ENCODE results near the gene TNS4. TPM values are rescaled to one million over a fixed set of nuclear protein-coding genes. Genes with fewer than 3 reads are reported as not detected.

Gene TNS4
- total and polyA plus RNA-seq, 2 donors (not counting 1 experiment from before 2014, with no cell fraction given), result not detected

DNA sequence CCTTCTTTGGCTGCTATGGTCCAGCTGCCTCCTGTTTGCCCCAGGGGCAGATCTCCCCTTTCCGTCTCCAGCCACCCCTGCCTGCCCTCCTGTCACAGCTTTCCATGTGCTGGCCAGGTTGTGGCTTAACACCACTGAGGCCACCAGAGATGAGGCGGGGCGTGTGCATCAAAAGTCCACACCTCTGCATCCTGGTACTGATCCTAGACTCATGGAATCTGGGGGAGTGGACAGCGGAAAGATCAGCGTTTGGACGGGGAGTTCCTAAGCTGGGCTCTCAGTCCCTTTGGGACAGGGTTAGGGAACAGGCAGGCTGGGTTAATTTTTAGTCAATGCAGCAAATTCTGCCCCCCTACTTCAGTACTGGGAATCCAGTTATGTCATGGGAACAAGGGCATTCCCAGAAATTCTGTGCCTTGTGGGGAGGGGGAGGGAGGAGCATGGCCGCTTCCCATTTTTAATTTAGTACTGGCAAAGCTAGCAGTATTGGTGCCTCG, 54.2 kb downstream of the TNS4 start:
- Histone ChIP-seq H2AFZ (ENCODE audit: insufficient read depth, low read depth, low read length, poor library complexity, severe bottlenecking) (no peak overlapping the region), H3K79me2 (ENCODE audit: control insufficient read depth, insufficient read depth, low read length) (peaks cover 40% of the 10 kb centered on the region), H3K9ac (ENCODE audit: low read length) (no peak overlapping the region), H3K36me3 (replicated peaks in 1 of 2; ENCODE audit: control extremely low read depth in 1 of 2, control insufficient read depth in 1 of 2, extremely low read depth in 1 of 2, insufficient read depth in 2 of 2, low read length in 1 of 2) (no peaks in the 10 kb centered on the region), H3K27ac (ENCODE audit: low read length in 2 of 2) (no peak overlapping the region), H3K4me3 (ENCODE audit: control extremely low read depth in 1 of 5, extremely low read depth in 1 of 5, insufficient read depth in 1 of 5, low read depth in 2 of 5, low read length in 4 of 5) (no peak overlapping the region), H4K20me1 (ENCODE audit: control insufficient read depth, insufficient read depth, low read length, poor library complexity, severe bottlenecking) (peaks cover 5% of the 10 kb centered on the region), H3K9me3 (ENCODE audit: control extremely low read depth in 1 of 3, control insufficient read depth in 2 of 3, insufficient read depth in 1 of 3, low read length in 2 of 3) (no peaks in the 10 kb centered on the region), H3K4me1 (ENCODE audit: control insufficient read depth in 2 of 2, insufficient read depth in 2 of 2, low read length in 2 of 2) (peaks cover 25 to 38% of the 10 kb centered on the region in 2 donors), H3K27me3 (replicated peaks in 1 of 4; ENCODE audit: control extremely low read depth in 1 of 4, control insufficient read depth in 3 of 4, insufficient read depth in 4 of 4, low read length in 3 of 4) (peaks cover 0 to 6% (median 0%) of the 10 kb centered on the region in 4 experiments), H3K4me2 (replicated peaks; ENCODE audit: low read depth, low read length, poor library complexity, severe bottlenecking) (no peak overlapping the region)
- WGBS (ENCODE audit: insufficient coverage), result 93% methylated on average over 6 of the region's 8 CpGs
- ChIA-PET POLR2A (no interaction called here), CTCF (interaction anchor here (0.6 to 3.4 kb wide), 13 partner anchors 8 to 1990 kb away, joined by 3 to 13 read pairs (median 3); partner anchors contain the start of gene TOP2A)
- no peak for TF ChIP-seq EZH2 (IDR thresholded peaks at IDR 0.05; ENCODE audit: borderline replicate concordance, insufficient read depth, low read depth, low read length, poor library complexity, severe bottlenecking)
- no peak for TF ChIP-seq CTCF (IDR thresholded peaks at IDR 0.05)
- ATAC-seq (ENCODE audit: low read depth), result no peak
- DNase-seq, result no peak
- H3K4me3 Mint-ChIP-seq, result no peak overlapping the region
- no peak overlapping the region for H3K27ac Mint-ChIP-seq
- no peaks in the 10 kb centered on the region for H3K9me3 Mint-ChIP-seq (ENCODE audit: insufficient read depth)
- H3K4me1 Mint-ChIP-seq, result peaks cover 42% of the 10 kb centered on the region
- H3K27me3 Mint-ChIP-seq, result no peaks in the 10 kb centered on the region
- intact Hi-C loops (cut with micrococcal nuclease), result no loop called here

- H3K4me3 Mint-ChIP-seq, result peak overlapping the region; percentile 88
- no peaks in the 10 kb centered on the region for H3K36me3 ChIP-seq (replicated peaks in 1 of 2; ENCODE audit: control extremely low read depth in 1 of 2, control insufficient read depth in 1 of 2, extremely low read depth in 1 of 2, insufficient read depth in 2 of 2, low read length in 1 of 2)
- no peak overlapping the region for H3K4me3 ChIP-seq (ENCODE audit: control extremely low read depth in 1 of 5, extremely low read depth in 1 of 5, insufficient read depth in 1 of 5, low read depth in 2 of 5, low read length in 4 of 5)
- no peak for TF ChIP-seq CTCF (IDR thresholded peaks at IDR 0.05)
- TF ChIP-seq EZH2 (IDR thresholded peaks at IDR 0.05; ENCODE audit: borderline replicate concordance, insufficient read depth, low read depth, low read length, poor library complexity, severe bottlenecking), result no peak
- 100% methylated on average over 2 of the region's 11 CpGs for WGBS (ENCODE audit: insufficient coverage)
- no peak overlapping the region for H2AFZ ChIP-seq (ENCODE audit: insufficient read depth, low read depth, low read length, poor library complexity, severe bottlenecking)
- H3K79me2 ChIP-seq (ENCODE audit: control insufficient read depth, insufficient read depth, low read length), result peaks cover 40% of the 10 kb centered on the region
- no peaks in the 10 kb centered on the region for H3K9me3 ChIP-seq (ENCODE audit: control extremely low read depth in 1 of 3, control insufficient read depth in 2 of 3, insufficient read depth in 1 of 3, low read length in 2 of 3)
- ATAC-seq (ENCODE audit: low read depth), result no peak
- peaks cover 29 to 43% of the 10 kb centered on the region in 2 donors for H3K4me1 ChIP-seq (ENCODE audit: control insufficient read depth in 2 of 2, insufficient read depth in 2 of 2, low read length in 2 of 2)
- no peak overlapping the region for H3K27ac ChIP-seq (ENCODE audit: low read length in 2 of 2)
- peak overlapping the region; percentile 95 for H3K4me2 ChIP-seq (replicated peaks; ENCODE audit: low read depth, low read length, poor library complexity, severe bottlenecking)
- no peaks in the 10 kb centered on the region for H3K27me3 Mint-ChIP-seq
- no peaks in the 10 kb centered on the region for H3K9me3 Mint-ChIP-seq (ENCODE audit: insufficient read depth)
- H3K27ac Mint-ChIP-seq, result no peak overlapping the region
- H4K20me1 ChIP-seq (ENCODE audit: control insufficient read depth, insufficient read depth, low read length, poor library complexity, severe bottlenecking), result peaks cover 5% of the 10 kb centered on the region
- H3K27me3 ChIP-seq (replicated peaks in 1 of 4; ENCODE audit: control extremely low read depth in 1 of 4, control insufficient read depth in 3 of 4, insufficient read depth in 4 of 4, low read length in 3 of 4), result peaks cover 0 to 6% (median 0%) of the 10 kb centered on the region in 4 experiments
- CTCF ChIA-PET, result interaction anchor here (0.7 to 6.8 kb wide), 6 partner anchors 8 to 114 kb away, joined by 3 to 49 read pairs (median 6); no protein-coding TSS in a partner anchor
- H3K9ac ChIP-seq (ENCODE audit: low read length), result no peak overlapping the region
- POLR2A ChIA-PET, result interaction anchor here (0.9 kb wide), 1 partner anchor 28 kb away, joined by 3 read pairs; the partner anchor contains the start of gene TOP2A
- intact Hi-C loops (cut with micrococcal nuclease), result no loop called here
- peaks cover 46% of the 10 kb centered on the region for H3K4me1 Mint-ChIP-seq
- DNase-seq, result no peak
Measured at GRCh38 chr17:40445751-40446468, 55.5 kb downstream of the TNS4 start.

All from B cell (primary cell).